Measurements from ENCODE around the gene CCDC92.

GRCh38 chr12:123934829-123935228, 37.8 kb downstream of the CCDC92 start:
- TF ChIP-seq, protein P1, sequence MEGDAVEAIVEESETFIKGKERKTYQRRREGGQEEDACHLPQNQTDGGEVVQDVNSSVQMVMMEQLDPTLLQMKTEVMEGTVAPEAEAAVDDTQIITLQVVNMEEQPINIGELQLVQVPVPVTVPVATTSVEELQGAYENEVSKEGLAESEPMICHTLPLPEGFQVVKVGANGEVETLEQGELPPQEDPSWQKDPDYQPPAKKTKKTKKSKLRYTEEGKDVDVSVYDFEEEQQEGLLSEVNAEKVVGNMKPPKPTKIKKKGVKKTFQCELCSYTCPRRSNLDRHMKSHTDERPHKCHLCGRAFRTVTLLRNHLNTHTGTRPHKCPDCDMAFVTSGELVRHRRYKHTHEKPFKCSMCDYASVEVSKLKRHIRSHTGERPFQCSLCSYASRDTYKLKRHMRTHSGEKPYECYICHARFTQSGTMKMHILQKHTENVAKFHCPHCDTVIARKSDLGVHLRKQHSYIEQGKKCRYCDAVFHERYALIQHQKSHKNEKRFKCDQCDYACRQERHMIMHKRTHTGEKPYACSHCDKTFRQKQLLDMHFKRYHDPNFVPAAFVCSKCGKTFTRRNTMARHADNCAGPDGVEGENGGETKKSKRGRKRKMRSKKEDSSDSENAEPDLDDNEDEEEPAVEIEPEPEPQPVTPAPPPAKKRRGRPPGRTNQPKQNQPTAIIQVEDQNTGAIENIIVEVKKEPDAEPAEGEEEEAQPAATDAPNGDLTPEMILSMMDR (IDR thresholded peaks at IDR 0.05; ENCODE audit: insufficient read depth, low read depth, low read length) = no peak
- TF ChIP-seq EZH2 (IDR thresholded peaks at IDR 0.05; ENCODE audit: insufficient read depth, low read length) = no peak

Data from astrocyte (in vitro differentiated cells and primary cell).